ENCODE measurements around the gene SEC14L2.
A peak's percentile ranks its signal among the peaks of the same experiment; 100 is the strongest.

Gene SEC14L2

DNA sequence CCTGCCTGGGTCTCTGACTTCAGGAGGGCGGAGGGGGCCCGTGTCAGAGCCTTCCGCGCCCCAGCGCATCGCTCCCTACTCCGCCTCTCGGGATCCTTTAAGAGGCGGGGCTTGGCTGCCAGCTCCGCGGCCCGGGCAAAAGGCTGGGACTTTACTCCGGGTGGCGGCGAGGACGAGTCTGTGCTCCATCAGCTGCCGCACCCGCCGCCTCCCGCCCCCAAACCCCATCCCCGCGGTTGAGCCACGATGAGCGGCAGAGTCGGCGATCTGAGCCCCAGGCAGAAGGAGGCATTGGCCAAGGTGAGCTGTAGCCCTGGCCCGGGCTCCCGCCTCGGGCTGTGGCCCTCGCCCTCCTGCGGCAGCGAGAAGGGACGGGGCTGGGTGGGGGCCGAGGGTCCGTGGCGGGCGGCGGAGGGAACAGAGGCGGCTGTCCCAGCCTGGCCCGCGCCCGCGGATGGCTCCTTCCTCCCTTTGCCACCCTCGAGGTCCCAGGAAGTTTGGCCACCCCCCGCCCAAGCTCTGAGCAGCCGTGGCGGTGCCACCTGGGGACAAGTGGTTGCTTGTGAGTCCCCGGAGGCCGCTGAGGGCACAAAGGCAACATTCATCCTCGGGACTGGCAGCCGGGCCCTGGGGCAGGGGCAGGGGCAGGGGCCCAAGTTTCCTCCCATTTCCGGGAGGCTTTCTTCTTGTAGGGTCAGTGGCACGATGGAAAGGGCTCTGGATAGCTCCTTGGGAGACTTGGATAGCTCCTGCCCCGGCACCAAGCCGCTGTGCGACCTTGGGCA lies at the start of gene SEC14L2:
Gene SEC14L2 (plus strand): TSS at position 148 of the 785 bp plus-strand sequence. CDS start 99 bp downstream, at position 247.
- peak; percentile 48 for DNase-seq (ENCODE audit: low spot score)

DNA sequence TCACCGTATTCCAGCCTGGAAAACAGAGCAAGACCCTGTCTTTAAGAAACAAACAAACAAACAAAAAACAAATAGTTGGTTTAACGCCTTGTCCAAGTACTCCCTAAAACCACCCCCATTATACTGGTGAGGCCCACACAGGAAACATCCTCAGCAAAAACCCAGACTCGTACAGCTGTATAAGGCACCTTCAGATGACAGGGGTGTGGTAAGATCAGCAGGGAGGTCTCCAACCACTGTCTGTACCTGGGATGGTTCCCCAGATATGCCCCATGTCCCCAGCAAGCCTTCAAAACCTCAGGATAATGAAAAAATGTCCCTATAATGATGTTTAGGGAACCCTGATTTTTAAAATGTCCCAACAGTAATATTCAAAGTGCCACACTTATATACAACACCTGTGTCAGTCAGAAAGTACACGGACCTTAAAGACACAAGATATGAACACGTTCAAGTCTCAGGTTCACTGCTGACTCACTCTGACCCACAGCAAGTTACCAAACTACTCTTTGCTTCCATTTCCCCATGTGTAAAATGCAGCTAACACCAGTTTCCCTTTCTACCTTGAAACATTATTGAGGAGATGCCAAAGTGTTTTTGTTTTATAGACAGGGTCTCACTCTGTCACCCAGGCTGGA lies 49.4 kb upstream of the SEC14L2 start:
- DNase-seq (ENCODE audit: low spot score): peak; percentile 53

DNA sequence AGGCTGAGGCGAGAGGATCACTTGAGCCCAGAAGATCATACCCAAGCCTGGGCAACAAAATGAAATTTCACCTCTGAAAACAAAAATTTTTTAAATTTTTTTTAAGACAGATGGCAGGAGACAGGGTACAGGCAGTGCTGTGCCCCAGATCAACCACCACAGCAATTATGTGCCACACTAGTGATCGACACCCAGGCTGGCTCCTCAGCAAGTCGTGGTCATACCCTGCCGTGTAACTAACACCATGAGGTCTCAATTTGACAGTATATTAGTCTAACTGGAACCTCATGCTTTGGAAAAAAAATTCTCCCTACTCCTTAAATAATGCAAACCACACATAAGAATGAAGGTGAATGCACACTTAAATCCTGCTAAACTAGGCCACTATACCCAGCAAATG lies 48.4 kb upstream of the SEC14L2 start:
- DNase-seq (ENCODE audit: low spot score): peak; percentile 47

DNA sequence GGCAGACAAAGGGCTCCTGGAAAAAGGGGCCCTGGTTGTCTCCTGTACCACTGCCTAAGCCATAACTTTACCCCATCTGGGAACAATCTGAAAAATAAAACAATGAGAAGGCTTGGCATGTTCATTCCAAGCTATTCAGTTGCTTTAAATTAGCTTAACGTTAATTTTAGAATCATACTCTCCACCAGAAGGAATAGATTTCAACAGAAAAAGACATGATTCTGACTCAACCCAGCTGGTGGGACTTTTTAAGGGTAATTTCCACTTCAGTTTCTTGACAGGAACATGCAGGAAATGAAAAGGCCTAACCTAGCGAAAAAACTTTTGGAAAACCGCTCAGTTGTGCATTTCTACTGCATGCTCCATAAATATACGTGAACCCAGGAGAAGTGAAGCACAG lies 48.0 kb upstream of the SEC14L2 start:
- no peak for DNase-seq (ENCODE audit: low spot score)

DNA sequence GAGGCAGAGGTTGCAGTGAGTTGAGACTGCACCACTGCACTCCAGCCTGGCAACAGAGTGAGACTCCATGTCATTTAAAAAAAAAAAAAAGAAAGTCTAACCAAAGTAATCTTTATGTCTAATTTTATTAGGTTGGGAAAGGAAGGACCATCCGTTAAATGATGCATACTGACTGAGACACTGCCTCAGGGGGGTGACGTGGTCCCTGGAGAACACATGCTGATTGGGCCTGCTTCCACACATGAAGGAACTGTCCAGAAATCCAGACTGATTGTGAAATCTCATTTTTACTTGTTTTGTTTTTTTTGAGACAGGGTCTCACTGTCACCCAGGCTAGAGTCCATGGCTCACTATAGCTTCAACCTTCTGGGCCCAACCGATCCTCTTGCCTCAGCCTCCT lies 45.6 kb upstream of the SEC14L2 start:
- no peak for DNase-seq (ENCODE audit: low spot score)

DNA sequence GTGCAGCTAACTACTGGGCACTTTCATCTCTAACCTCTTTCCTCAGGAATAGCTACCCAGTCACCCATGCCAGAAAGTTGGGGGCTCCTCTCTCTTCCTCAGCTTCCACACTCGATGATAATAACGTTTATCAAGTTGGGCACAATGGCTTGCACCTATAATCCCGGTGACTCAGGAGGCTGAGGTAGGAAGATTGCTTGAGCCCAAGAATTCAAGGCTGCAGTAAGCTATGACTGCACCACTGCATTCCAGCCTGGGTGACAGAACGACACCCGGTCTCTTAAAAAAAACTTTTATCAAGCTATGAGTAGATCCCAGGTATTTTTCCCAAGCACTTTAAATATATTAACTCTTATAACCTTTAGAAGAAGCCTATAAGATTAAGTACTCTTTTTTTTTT lies 42.2 kb upstream of the SEC14L2 start:
- DNase-seq (ENCODE audit: low spot score): no peak

DNA sequence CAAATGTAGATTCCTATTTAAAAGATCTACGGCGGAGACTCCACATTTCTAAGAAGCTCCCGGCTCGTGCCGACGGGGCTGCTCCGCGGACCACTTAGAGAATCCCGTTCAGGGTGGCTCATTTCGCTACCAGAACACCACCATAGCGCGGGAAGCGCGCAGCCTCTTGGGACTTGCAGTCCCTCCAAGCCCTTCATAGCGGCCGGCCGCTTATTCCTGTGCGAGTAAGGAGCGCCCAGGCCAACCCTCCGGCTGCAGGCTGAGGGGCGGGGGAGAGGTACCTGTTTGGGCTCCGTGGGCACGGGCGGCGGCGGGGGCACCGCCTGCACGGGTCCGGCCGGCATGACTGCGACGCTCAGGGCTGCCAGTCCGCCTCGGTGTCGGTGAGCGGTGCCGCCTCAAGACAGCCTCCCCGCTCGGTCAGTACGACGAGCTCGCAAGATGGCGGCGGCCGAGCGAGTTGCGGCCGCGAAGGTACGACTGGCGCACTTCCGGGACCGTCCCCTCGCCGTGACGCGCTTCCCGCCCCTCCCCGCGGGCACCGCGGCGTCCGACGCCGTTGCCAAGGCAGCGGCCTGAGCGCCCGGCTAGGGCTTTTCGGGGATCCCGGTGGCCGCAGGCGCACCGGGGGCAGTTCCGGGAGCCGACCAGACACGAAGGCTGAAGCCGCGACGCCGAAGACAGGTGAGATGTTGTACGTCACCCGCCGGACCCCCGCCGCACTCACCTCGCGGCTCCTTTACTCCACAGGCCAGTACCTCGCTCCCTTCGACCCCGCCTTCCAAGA lies 40.2 kb upstream of the SEC14L2 start, which contains the start of the genes CCDC157 and SF3A1:
Gene CCDC157 (plus strand): TSS at position 559 of the 787 bp plus-strand sequence. CDS start 8,994 bp downstream, outside the sequence.
Gene SF3A1 (minus strand): TSS at position 446 of the 787 bp plus-strand sequence. CDS start 102 bp downstream, at position 344.
- peak; percentile 93 for DNase-seq (ENCODE audit: low spot score)

- DNase-seq (ENCODE audit: low spot score): no peak
These were observed 39.6 kb upstream of the SEC14L2 start for GRCh38 chr22:30357236-30357570.

- no peak for DNase-seq (ENCODE audit: low spot score)
These were observed 39.1 kb upstream of the SEC14L2 start for GRCh38 chr22:30357650-30358215.

DNA sequence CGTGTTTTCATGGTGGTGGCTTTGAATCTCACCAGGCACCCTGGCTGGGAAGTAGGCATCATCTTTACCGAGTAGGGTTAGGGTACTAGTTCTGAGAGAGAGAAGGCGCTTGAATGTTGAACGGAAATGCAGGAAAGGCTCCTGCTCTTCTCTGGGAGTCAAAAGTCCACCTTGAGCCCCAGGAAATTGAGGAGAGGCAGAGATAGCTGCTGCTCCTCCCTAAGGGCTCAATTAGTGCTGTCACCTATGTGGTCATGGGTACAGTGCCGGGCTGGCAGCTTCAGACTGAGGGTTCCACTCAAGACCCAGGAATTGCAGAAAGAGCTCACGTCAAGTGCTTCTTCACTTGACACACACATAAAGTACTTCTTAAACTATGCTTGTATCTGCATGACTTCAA lies 38.3 kb upstream of the SEC14L2 start:
- no peak for DNase-seq (ENCODE audit: low spot score)

GRCh38 chr22:30361916-30362650 lies 34.7 kb upstream of the SEC14L2 start:
- no peak for DNase-seq (ENCODE audit: low spot score)

DNA sequence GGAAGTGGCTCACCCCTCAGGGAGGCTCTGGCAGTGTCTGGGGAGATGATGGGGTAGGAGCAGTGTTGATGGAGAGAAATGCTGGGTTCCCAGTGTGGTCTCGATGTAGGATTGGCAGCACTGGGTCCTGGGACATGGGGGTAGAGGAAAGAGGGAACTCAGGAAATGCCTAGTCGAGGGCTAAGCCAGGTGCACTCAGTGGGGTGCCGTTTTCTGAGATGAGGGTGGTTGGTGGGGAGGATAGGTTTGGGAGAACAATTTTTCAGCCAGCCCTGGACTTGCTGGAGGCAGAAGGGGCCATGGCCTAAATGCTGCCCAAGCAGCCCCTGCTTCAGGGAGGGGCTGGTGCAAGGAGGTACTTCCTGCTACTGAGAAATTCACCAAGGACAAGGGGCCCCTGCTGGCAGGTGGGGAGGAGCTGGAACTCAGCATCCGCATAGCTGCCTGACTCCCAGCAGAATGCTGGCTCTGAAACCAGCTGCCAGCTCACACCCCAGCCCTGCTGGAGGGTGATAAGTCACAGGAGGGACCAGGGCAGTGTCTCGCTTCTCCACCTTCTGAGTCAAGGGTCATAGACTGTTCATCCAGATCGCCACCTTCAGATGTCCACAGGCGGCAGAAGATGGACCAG lies 34.1 kb upstream of the SEC14L2 start:
- no peak for DNase-seq (ENCODE audit: low spot score)

DNA sequence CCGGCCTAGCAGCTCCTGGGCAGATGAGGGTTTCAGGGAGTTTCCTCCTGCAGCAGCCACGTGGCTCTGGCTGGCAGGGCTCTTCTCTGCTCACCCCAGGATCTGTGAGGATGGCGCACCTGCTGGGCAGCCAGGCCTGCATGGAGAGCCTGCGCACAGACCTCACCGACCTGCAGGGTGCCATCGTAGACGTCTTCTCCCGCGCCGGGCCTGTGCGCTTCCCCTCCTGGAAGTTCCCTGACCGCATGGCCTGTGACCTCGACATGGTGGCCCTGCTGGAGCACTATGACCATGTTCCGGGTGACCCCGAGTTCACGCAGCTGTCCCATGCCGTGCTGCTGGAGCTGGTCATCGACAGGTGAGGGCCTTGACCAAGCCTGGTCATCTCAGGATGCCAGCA lies 30.9 kb upstream of the SEC14L2 start:
- DNase-seq (ENCODE audit: low spot score): no peak

GRCh38 chr22:30368420-30368819 lies 28.4 kb upstream of the SEC14L2 start:
- no peak for DNase-seq (ENCODE audit: low spot score)

GRCh38 chr22:30370641-30371230 lies 26.1 kb upstream of the SEC14L2 start:
- no peak for DNase-seq (ENCODE audit: low spot score)

DNA sequence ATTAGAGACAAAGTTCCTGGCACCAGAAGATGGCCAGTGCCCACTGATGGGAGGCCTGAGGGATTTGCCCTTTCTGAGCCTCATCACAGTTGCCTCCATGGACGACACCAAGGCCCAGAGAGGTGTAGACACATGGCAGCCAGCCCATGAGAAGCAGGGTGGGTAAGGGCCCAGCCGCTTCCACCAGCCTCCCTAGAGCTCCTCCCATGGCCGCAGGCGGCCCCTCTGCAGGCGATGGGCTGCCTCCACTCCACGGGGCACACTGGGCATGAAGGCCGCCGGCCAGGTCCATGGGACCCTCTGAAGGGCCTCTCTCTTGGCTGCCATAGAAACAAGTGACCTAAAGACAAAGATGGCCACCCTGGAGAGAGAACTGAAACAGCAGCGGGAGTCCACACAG lies 25.5 kb upstream of the SEC14L2 start:
- no peak for DNase-seq (ENCODE audit: low spot score)

GRCh38 chr22:30371981-30372380 lies 24.8 kb upstream of the SEC14L2 start:
- no peak for DNase-seq (ENCODE audit: low spot score)

GRCh38 chr22:30372915-30373314 lies 23.9 kb upstream of the SEC14L2 start:
- DNase-seq (ENCODE audit: low spot score): no peak

GRCh38 chr22:30373331-30374325 lies 23.2 kb upstream of the SEC14L2 start:
- no peak for DNase-seq (ENCODE audit: low spot score)

Data from activated CD4-positive, alpha-beta T cell treated with anti-CD3 and anti-CD28 coated beads, Interleukin-2, Interleukin-4, amounts not matched to agents 100 ng/mL and 50 ng/mL, durations not matched to agents 16 hours and 8 hours (primary cell).